Measurements from ENCODE around the gene VCPKMT.

- TF ChIP-seq CTCF (IDR thresholded peaks at IDR 0.05; ENCODE audit: poor library complexity, severe bottlenecking) (no peak), REST (IDR thresholded peaks at IDR 0.05; ENCODE audit: borderline replicate concordance) (no peak), RAD21 (conservative IDR thresholded peaks at IDR 0.05) (no peak)
Observed at GRCh38 chr14:50086321-50086711, 30.1 kb downstream of the VCPKMT start.
